Caco-2 (cell line): ENCODE measurements around the gene OR5D18. TPM values are rescaled to one million over a fixed set of nuclear protein-coding genes. Genes with fewer than 3 reads are reported as not detected.
"Not testable (repeated sequence)": the region's sequence is repeated elsewhere in the genome, so short reads cannot be mapped to it uniquely, and the experiment has no call there.

Source experiments
- BruUV-seq: library from RNA; stranded (reverse); fragments of 400-500 nt; replicated peaks from 2 replicates; lab custom pipeline; 2021; lab: Mats Ljungman, UMichigan
- CTCF ChIA-PET: fragments of 300-600 bp; sonication (Branson Sonifier 250); formaldehyde crosslinking; loops from one replicate; lab custom pipeline; 2022; ENCODE audit warnings: antibody characterized with exemption; lab: Charles Lee
- POLR2A ChIA-PET: fragments of 300-600 bp; sonication (Branson Sonifier 250); formaldehyde crosslinking; loops from one replicate; lab custom pipeline; 2022; ENCODE audit warnings: antibody characterized with exemption; lab: Charles Lee
- DNase-seq, 2 experiments: peaks; one replicate each; pipeline versions ENCODE4 v3.0.0 to v3.0.0-alpha.2; 2020 to 2022
- H3K27me3 ChIP-seq: replicated peaks from 2 replicates; pipeline ENCODE4 v1.6.0; 2011; ENCODE audit warnings: low read length; ENCODE audit not compliant: control insufficient read depth, insufficient read depth
- H3K36me3 ChIP-seq: 2 replicates; pipeline ENCODE4 v1.5.1; 2011; ENCODE audit warnings: low read length; ENCODE audit not compliant: control insufficient read depth, insufficient read depth
- H3K4me1 ChIP-seq: fragments of 250-450 bp; sonication (Bioruptor Pico); 2 replicates; pipeline ENCODE4 v1.5.1; 2020; ENCODE audit warnings: mild to moderate bottlenecking
- H3K4me3 ChIP-seq: 2 replicates; pipeline ENCODE4 v1.5.1; 2011; ENCODE audit warnings: low read depth, mild to moderate bottlenecking, control low read depth, low read length
- H3K9me3 ChIP-seq: fragments of 250-450 bp; sonication (Bioruptor Pico); 2 replicates; pipeline ENCODE4 v1.5.1; 2020; ENCODE audit warnings: mild to moderate bottlenecking, moderate library complexity
- H3K27ac Mint-ChIP-seq: one replicate; pipeline ENCODE4 v1.8.0; 2022; ENCODE audit warnings: mixed read lengths; ENCODE audit not compliant: unreplicated experiment
- H3K27me3 Mint-ChIP-seq: one replicate; pipeline ENCODE4 v1.8.0; 2022; ENCODE audit warnings: mixed read lengths; ENCODE audit not compliant: insufficient read depth, unreplicated experiment
- H3K36me3 Mint-ChIP-seq: one replicate; pipeline ENCODE4 v1.8.0; 2022; ENCODE audit warnings: mild to moderate bottlenecking, mixed read lengths; ENCODE audit not compliant: insufficient read depth, unreplicated experiment
- H3K4me1 Mint-ChIP-seq: one replicate; pipeline ENCODE4 v1.8.0; 2022; ENCODE audit warnings: low read depth, mixed read lengths; ENCODE audit not compliant: unreplicated experiment
- H3K4me3 Mint-ChIP-seq: one replicate; pipeline ENCODE4 v1.8.0; 2022; ENCODE audit warnings: mild to moderate bottlenecking, moderate library complexity, mixed read lengths; ENCODE audit not compliant: unreplicated experiment
- H3K9me3 Mint-ChIP-seq: one replicate; pipeline ENCODE4 v1.8.0; 2022; ENCODE audit warnings: mixed read lengths; ENCODE audit not compliant: unreplicated experiment
- intact Hi-C: fragments of 100-400 bp; cut with micrococcal nuclease; formaldehyde crosslinking; loops from one replicate; pipeline ENCODE4 v1.10.0; 2022; ENCODE audit not compliant: unreplicated experiment
- total RNA-seq: library from RNA; stranded (reverse); gene quantifications from 2 replicates; pipeline ENCODE4 v1.2.3, GENCODE V29; 2022
- TF ChIP-seq, protein P1 (sequence below), 2 experiments: fragments of 200-600 bp in 1 of 2; IDR thresholded peaks; 1 replicate in 1 of 2; 2 replicates in 1 of 2; pipeline versions ENCODE4 v1.5.1 to v1.8.0; 2011 to 2022; ENCODE audit warnings: antibody characterized with exemption in 1 of 2, control low read depth in 1 of 2, inconsistent platforms in 1 of 2, low read depth in 1 of 2, low read length in 1 of 2, mild to moderate bottlenecking in 1 of 2, moderate library complexity in 1 of 2; ENCODE audit not compliant: insufficient read depth in 1 of 2, severe bottlenecking in 1 of 2, unreplicated experiment in 1 of 2

OR5D18 gene
- total RNA-seq, 1 experiment from 2014 or later = not detected

DNA sequence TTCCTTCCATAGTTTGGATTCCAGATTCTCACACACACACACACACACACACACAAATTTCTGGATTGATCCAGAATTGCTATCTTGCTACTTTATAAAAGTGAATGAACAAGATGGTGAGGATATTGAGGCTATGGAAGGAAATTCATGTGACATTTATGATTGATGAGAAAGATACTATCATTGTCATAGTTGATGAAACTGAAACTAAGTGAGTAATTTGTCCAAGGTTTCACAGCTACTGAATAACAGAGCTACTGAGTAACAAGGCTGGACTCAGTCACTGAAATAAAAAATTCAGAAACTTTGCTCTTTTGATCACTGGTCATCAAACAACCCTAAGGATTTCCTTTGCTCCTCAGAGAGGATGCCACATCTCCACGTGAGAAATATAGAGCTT is 35.3 kb downstream of the OR5D18 start:
- intact Hi-C loops = no loop called here
- POLR2A ChIA-PET = no interaction called here
- CTCF ChIA-PET = no interaction called here
- Mint-ChIP-seq H3K27ac (no peak overlapping the region), H3K9me3 (no peaks in the 10 kb centered on the region), H3K36me3 (no peaks in the 10 kb centered on the region), H3K4me1 (no peaks in the 10 kb centered on the region), H3K27me3 (no peaks in the 10 kb centered on the region), H3K4me3 (no peak overlapping the region)
- TF ChIP-seq, protein P1, sequence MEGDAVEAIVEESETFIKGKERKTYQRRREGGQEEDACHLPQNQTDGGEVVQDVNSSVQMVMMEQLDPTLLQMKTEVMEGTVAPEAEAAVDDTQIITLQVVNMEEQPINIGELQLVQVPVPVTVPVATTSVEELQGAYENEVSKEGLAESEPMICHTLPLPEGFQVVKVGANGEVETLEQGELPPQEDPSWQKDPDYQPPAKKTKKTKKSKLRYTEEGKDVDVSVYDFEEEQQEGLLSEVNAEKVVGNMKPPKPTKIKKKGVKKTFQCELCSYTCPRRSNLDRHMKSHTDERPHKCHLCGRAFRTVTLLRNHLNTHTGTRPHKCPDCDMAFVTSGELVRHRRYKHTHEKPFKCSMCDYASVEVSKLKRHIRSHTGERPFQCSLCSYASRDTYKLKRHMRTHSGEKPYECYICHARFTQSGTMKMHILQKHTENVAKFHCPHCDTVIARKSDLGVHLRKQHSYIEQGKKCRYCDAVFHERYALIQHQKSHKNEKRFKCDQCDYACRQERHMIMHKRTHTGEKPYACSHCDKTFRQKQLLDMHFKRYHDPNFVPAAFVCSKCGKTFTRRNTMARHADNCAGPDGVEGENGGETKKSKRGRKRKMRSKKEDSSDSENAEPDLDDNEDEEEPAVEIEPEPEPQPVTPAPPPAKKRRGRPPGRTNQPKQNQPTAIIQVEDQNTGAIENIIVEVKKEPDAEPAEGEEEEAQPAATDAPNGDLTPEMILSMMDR (IDR thresholded peaks at IDR 0.05; ENCODE audit: insufficient read depth in 1 of 2, low read depth in 1 of 2, low read length in 1 of 2, severe bottlenecking in 1 of 2, unreplicated experiment in 1 of 2) = no peak
- Histone ChIP-seq H3K27me3 (no peaks in the 10 kb centered on the region), H3K36me3 (no peaks in the 10 kb centered on the region), H3K4me3 (no peak overlapping the region), H3K4me1 (no peaks in the 10 kb centered on the region), H3K9me3 (no peaks in the 10 kb centered on the region)
- DNase-seq = no peak
- BruUV-seq = no TSS peak

GRCh38 chr11:55867354-55867753 is 47.9 kb downstream of the OR5D18 start:
- CTCF ChIA-PET, DNase-seq, H3K27me3 Mint-ChIP-seq, H3K9me3 ChIP-seq, H3K4me3 Mint-ChIP-seq, H3K4me3 ChIP-seq, H3K36me3 ChIP-seq, H3K27ac Mint-ChIP-seq, H3K4me1 ChIP-seq, intact Hi-C loops, H3K36me3 Mint-ChIP-seq, POLR2A ChIA-PET, H3K4me1 Mint-ChIP-seq, H3K27me3 ChIP-seq, H3K9me3 Mint-ChIP-seq, BruUV-seq: not testable (repeated sequence)

Other genes starting within 250 kb of the OR5D18 start
- not detected in 2 replicates for gene OR4C16, start 247.5 kb upstream of the OR5D18 start, total RNA-seq
- not detected in 2 replicates for gene OR4C11, start 212.0 kb upstream of the OR5D18 start, total RNA-seq
- not detected in 2 replicates for gene OR4P4, start 184.5 kb upstream of the OR5D18 start, total RNA-seq
- not detected in 2 replicates for gene OR4S2, start 171.3 kb upstream of the OR5D18 start, total RNA-seq
- not detected in 2 replicates for gene OR4C6, start 157.4 kb upstream of the OR5D18 start, total RNA-seq
- gene OR5D13, start 46.2 kb upstream of the OR5D18 start, total RNA-seq = not detected in 2 replicates
- gene OR5D14, start 24.1 kb upstream of the OR5D18 start, total RNA-seq = not detected in 2 replicates
- not detected in 2 replicates for gene OR5L1, start 8.3 kb upstream of the OR5D18 start, total RNA-seq
- gene OR5L2, start 7.6 kb downstream of the OR5D18 start, total RNA-seq = not detected in 2 replicates
- not detected in 2 replicates for gene OR5D16, start 19.1 kb downstream of the OR5D18 start, total RNA-seq
- gene TRIM51, start 63.7 kb downstream of the OR5D18 start, total RNA-seq = not detected in 2 replicates
- not detected in 2 replicates for gene OR5W2, start 95.0 kb downstream of the OR5D18 start, total RNA-seq
- gene OR5I1, start 116.8 kb downstream of the OR5D18 start, total RNA-seq = not detected in 2 replicates
- gene OR10AG1, start 150.3 kb downstream of the OR5D18 start, total RNA-seq = not detected in 2 replicates
- not detected in 2 replicates for gene OR5F1, start 175.0 kb downstream of the OR5D18 start, total RNA-seq
- gene OR5AS1, start 208.0 kb downstream of the OR5D18 start, total RNA-seq = not detected in 2 replicates